C4-2B (cell line): ENCODE measurements around the gene TBC1D9.

Experiments
- ZFX ChIP-seq: fragments of 450-650 bp; IDR thresholded peaks from 2 replicates; pipeline ENCODE4 v1.6.1; 2017
- TF ChIP-seq, protein P1 (sequence below): fragments of 450-650 bp; conservative IDR thresholded peaks from 2 replicates; pipeline ENCODE4 v1.5.1; 2017; ENCODE audit warnings: mild to moderate bottlenecking

DNA sequence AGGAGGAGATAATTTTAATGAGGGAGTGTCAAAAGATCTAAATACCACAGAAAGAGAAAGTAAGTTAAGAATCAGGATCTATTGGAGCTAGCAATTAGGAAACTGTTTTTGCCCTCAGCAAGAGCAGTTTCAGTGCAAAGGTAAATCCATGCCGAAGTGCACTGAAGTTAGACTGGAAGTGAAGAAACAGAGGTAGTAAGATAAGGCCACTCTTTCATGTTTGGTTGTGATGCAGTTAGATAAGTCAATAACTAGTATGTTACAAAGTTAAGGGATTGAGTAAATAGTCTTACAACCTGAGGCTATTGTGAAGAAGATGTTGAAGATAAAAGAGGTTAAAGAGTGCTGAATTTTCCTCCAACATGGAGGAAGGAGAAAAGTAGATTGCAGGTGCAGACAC is 140.7 kb downstream of the TBC1D9 start:
- TF ChIP-seq, protein P1, sequence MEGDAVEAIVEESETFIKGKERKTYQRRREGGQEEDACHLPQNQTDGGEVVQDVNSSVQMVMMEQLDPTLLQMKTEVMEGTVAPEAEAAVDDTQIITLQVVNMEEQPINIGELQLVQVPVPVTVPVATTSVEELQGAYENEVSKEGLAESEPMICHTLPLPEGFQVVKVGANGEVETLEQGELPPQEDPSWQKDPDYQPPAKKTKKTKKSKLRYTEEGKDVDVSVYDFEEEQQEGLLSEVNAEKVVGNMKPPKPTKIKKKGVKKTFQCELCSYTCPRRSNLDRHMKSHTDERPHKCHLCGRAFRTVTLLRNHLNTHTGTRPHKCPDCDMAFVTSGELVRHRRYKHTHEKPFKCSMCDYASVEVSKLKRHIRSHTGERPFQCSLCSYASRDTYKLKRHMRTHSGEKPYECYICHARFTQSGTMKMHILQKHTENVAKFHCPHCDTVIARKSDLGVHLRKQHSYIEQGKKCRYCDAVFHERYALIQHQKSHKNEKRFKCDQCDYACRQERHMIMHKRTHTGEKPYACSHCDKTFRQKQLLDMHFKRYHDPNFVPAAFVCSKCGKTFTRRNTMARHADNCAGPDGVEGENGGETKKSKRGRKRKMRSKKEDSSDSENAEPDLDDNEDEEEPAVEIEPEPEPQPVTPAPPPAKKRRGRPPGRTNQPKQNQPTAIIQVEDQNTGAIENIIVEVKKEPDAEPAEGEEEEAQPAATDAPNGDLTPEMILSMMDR, result no peak
- TF ChIP-seq ZFX, result no peak
